Measurements from ENCODE around the gene BNIP2.
"Not testable (repeated sequence)": the region's sequence is repeated elsewhere in the genome, so short reads cannot be mapped to it uniquely, and the experiment has no call there.

BNIP2 gene

GRCh38 chr15:59702351-59702750 lies 13.2 kb upstream of the BNIP2 start:
- no peak for DNase-seq (ENCODE audit: extremely low spot score)
- ChIA-PET POLR2A (no interaction called here), CTCF (interaction anchor here (0.6 kb wide), 1 partner anchor 9 kb away, joined by 3 read pairs; no protein-coding TSS in a partner anchor)
- no peak for TF ChIP-seq CTCF (IDR thresholded peaks at IDR 0.05; ENCODE audit: control extremely low read depth, extremely low read depth, low read depth, missing control alignments)

- ChIA-PET POLR2A (no interaction called here), CTCF (interaction anchor here (0.6 kb wide), 1 partner anchor 9 kb away, joined by 3 read pairs; no protein-coding TSS in a partner anchor)
- no peak for TF ChIP-seq CTCF (IDR thresholded peaks at IDR 0.05; ENCODE audit: control extremely low read depth, extremely low read depth, low read depth, missing control alignments)
- DNase-seq (ENCODE audit: extremely low spot score) = no peak
Observed at GRCh38 chr15:59701880-59702279, 12.8 kb upstream of the BNIP2 start.

GRCh38 chr15:59699810-59700431 lies 10.8 kb upstream of the BNIP2 start:
- DNase-seq (ENCODE audit: extremely low spot score) = no peak
- ChIA-PET POLR2A (no interaction called here), CTCF (interaction anchor here (1.6 kb wide), 1 partner anchor 9 kb away, joined by 4 read pairs; no protein-coding TSS in a partner anchor)
- TF ChIP-seq CTCF (IDR thresholded peaks at IDR 0.05; ENCODE audit: control extremely low read depth, extremely low read depth, low read depth, missing control alignments) = no peak

DNA sequence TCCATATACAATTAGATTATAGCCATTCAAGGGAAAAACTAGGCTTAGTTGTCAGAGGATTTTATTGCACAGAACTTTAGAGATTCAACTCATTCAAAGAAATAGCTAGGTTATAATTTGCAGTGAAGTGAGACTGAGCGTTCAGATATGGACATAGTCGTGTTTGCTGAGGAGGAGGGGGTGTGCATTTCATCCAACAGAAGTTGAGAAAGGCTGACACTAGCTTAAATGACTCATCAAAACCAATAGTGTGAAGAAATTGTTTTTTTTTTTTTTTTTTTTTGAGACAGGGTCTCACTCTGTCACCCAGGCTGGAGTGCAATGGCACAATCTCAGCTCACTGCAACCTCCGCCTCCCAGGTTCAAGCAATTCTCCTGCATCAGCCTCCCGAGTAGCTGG lies 8.9 kb upstream of the BNIP2 start:
- CTCF ChIA-PET; DNase-seq (ENCODE audit: extremely low spot score): not testable (repeated sequence)
- POLR2A ChIA-PET = interaction anchor here (0.7 kb wide), 1 partner anchor 8 kb away, joined by 4 read pairs; no protein-coding TSS in a partner anchor

DNA sequence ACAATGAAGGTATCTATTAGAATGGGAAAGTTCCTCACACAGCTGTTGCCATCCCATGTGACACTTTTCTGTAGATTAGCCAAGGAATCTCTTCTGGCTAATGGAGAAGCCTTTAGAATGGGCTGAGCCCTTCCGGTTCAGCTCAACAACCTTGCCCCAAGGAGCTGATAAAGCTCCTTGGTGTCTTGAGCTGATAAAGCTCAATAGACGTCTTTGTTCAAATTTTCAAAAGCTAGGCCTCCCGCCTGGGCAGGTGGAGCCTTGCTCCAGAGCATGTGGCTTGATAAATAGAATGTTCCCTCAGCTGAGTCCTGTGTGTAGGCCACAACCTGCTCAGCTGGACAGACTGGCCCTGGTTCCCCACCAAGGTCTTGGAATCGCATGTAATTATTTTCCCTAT lies 7.2 kb upstream of the BNIP2 start:
- DNase-seq (ENCODE audit: extremely low spot score) = no peak
- POLR2A ChIA-PET = no interaction called here
- TF ChIP-seq CTCF (IDR thresholded peaks at IDR 0.05; ENCODE audit: control extremely low read depth, extremely low read depth, low read depth, missing control alignments) = no peak
- CTCF ChIA-PET = interaction anchor here (1.3 to 1.4 kb wide), 2 partner anchors 26 to 29 kb away, joined by 3 read pairs; no protein-coding TSS in a partner anchor

DNA sequence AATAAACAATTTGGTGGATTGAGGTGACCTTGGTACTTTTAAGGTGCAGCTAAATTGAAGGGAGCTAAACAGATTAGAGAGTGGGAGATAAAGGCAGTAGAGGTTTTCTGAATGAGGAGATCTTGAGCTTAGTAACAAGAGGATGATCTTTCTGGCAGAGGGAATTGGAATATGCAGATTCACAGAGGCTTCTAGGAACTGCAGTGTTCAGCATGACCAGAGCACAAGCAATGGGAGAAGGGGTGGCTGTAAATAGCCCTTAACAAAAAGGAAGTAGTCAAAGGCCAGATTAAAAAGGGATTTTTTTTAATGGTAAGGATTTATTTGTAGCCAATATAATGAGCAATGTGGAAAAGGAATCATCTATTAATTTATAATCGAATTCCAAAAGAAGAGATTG lies 5.7 kb upstream of the BNIP2 start:
- TF ChIP-seq CTCF (IDR thresholded peaks at IDR 0.05; ENCODE audit: control extremely low read depth, extremely low read depth, low read depth, missing control alignments) = no peak
- CTCF ChIA-PET = interaction anchor here (0.8 kb wide), 1 partner anchor 631 kb away, joined by 3 read pairs; no protein-coding TSS in a partner anchor
- no peak for DNase-seq (ENCODE audit: extremely low spot score)
- POLR2A ChIA-PET = no interaction called here

DNA sequence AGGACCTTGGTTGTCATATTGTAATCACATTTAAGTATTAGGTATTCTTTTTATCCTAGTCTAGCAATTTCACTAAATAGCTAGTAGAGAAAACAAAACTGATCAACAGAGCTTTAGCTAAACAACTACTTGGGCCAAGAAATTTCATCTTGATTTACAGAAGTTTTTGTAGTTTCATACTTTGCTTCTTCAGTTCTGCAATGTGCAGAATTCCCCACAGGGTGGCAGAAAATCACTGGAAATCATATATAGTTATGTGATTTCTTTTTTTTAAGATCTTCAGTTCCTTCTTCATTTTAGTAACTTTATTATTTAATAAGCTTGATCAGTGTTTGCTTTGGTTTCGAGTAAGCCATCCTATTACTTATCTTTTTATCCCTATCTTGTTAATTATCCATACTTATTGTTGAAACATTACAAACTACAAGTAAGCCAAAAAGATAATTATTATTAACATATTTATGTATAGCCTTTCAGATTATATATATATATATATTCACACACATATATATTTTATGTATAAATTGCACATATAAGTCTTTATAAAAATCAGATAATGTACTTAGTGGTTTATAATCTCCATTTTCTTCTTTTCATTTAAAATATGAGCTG lies 2.2 kb upstream of the BNIP2 start:
- TF ChIP-seq CTCF (IDR thresholded peaks at IDR 0.05; ENCODE audit: control extremely low read depth, extremely low read depth, low read depth, missing control alignments) = peak; percentile 58
- POLR2A ChIA-PET = interaction anchor here (0.6 kb wide), 1 partner anchor 766 kb away, joined by 5 read pairs; no protein-coding TSS in a partner anchor
- DNase-seq (ENCODE audit: extremely low spot score) = peak; percentile 35
- CTCF ChIA-PET = interaction anchor here (0.6 to 4.5 kb wide), 16 partner anchors 9 to 956 kb away, joined by 3 to 34 read pairs (median 4); no protein-coding TSS in a partner anchor

Measured in GM10248 (cell line).